Measurements from ENCODE around the gene SH2D3A. TPM values are rescaled to one million over a fixed set of nuclear protein-coding genes. Genes with fewer than 3 reads are reported as not detected.
"Not testable (repeated sequence)": the region's sequence is repeated elsewhere in the genome, so short reads cannot be mapped to it uniquely, and the experiment has no call there.

The SH2D3A gene
- total RNA-seq = 4.8 TPM

- DNase-seq = peak; percentile 74
These were observed at the start of gene SH2D3A for GRCh38 chr19:6767357-6768235. TSS of gene SH2D3A (minus strand) at chr19:6767435. CDS start at chr19:6763748, 3,687 bp downstream.

GRCh38 chr19:6813659-6814058 is 46.4 kb upstream of the SH2D3A start:
- no peak for DNase-seq

GRCh38 chr19:6812612-6813011 is 45.4 kb upstream of the SH2D3A start:
- no peak for DNase-seq

- peak; percentile 38 for DNase-seq
These were observed 44.7 kb upstream of the SH2D3A start for GRCh38 chr19:6811906-6812305.

GRCh38 chr19:6811378-6811777 is 44.1 kb upstream of the SH2D3A start:
- DNase-seq = no peak

GRCh38 chr19:6809262-6809661 is 42.0 kb upstream of the SH2D3A start:
- no peak for DNase-seq

- DNase-seq = no peak
These were observed 41.3 kb upstream of the SH2D3A start for GRCh38 chr19:6808494-6808893.

GRCh38 chr19:6807291-6807690 is 40.1 kb upstream of the SH2D3A start:
- DNase-seq = no peak

GRCh38 chr19:6806488-6806887 is 39.3 kb upstream of the SH2D3A start:
- DNase-seq = no peak

- no peak for DNase-seq
These were observed 35.8 kb upstream of the SH2D3A start for GRCh38 chr19:6803036-6803404.

GRCh38 chr19:6802336-6803035 is 35.3 kb upstream of the SH2D3A start:
- DNase-seq = no peak

GRCh38 chr19:6801485-6802086 is 34.4 kb upstream of the SH2D3A start:
- peak; percentile 51 for DNase-seq

- no peak for DNase-seq
These were observed 33.8 kb upstream of the SH2D3A start for GRCh38 chr19:6800991-6801484.

GRCh38 chr19:6800160-6800790 is 33.0 kb upstream of the SH2D3A start:
- DNase-seq = not testable (repeated sequence)

GRCh38 chr19:6797646-6798045 is 30.4 kb upstream of the SH2D3A start:
- no peak for DNase-seq

GRCh38 chr19:6796278-6796677 is 29.0 kb upstream of the SH2D3A start:
- no peak for DNase-seq

GRCh38 chr19:6794686-6795431 is 27.6 kb upstream of the SH2D3A start:
- DNase-seq = no peak

- DNase-seq = no peak
These were observed 26.7 kb upstream of the SH2D3A start for GRCh38 chr19:6793973-6794372.

- no peak for DNase-seq
These were observed 26.2 kb upstream of the SH2D3A start for GRCh38 chr19:6793411-6793810.

GRCh38 chr19:6791237-6791636 is 24.0 kb upstream of the SH2D3A start:
- DNase-seq = no peak

- no peak for DNase-seq
These were observed 23.2 kb upstream of the SH2D3A start for GRCh38 chr19:6790194-6791128.

All from tongue (tissue), 2 donors.